ENCODE measurements around the gene JAM3.

JAM3 gene

DNA sequence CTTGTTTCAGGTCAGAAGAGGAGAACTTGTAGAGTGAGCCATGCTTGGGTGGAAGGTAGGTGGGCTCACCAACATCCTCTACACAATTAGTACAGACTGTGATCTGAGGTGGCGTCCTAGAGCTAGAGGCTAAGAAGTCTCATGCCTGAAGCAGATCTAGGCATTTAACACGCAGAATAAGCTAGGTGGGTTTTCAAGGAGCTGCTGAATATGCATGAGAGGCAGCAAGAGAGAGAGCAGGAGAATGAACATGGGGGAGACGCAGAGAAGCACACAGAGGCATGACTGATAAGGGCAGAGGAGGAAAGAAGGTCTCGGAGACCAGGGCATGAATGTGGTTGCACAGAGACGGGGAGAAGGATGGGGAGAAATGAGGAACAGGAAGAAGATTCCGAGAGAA is 36.8 kb upstream of the JAM3 start:
- no peaks in the 10 kb centered on the region for H3K36me3 ChIP-seq (ENCODE audit: insufficient read depth, low read length)
- no peak overlapping the region for H3K9ac ChIP-seq (ENCODE audit: low read depth, low read length)
- peaks cover 27% of the 10 kb centered on the region for H3K4me1 ChIP-seq (ENCODE audit: control insufficient read depth, insufficient read depth, low read length)
- H3K4me2 ChIP-seq (ENCODE audit: low read length): no peak overlapping the region
- H3K9me3 ChIP-seq (replicated peaks; ENCODE audit: low read length): no peaks in the 10 kb centered on the region
- no peak overlapping the region for H3K4me3 ChIP-seq (ENCODE audit: low read length)
- H3K27me3 ChIP-seq (ENCODE audit: control insufficient read depth, insufficient read depth, low read length): peaks cover 13% of the 10 kb centered on the region

DNA sequence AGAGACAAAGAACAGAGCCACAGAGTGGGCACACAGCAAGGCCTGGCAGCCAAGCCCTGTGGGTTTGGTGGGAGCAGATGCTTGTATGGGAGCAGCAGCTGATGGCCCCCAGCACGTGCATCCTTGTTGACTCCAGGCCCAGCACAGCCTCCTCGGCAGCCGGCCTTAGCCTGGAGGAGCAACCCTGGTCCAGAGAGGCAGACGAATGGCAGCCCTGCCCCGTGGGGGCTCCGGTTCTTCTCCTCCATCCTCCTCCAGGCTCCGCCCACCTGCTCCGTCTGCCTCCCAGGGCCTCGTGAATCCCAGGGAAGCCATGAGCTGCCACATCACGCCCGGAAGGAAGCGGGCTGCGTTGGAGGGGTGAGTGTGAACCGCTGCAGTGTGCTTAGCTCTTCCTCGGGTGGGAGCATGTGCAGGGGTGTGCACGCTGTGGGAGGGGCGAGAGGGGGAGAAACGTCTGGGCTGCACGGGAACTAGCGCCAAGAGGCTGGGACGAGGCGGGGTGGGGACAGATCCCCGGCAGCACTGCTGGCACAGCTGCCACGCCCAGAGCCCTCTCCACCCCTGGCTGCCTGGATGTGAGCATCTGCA is 36.3 kb upstream of the JAM3 start:
- Histone ChIP-seq H3K36me3 (ENCODE audit: insufficient read depth, low read length) (no peaks in the 10 kb centered on the region), H3K4me3 (ENCODE audit: low read length) (peak overlapping the region; percentile 37), H3K9me3 (replicated peaks; ENCODE audit: low read length) (no peaks in the 10 kb centered on the region), H3K4me1 (ENCODE audit: control insufficient read depth, insufficient read depth, low read length) (peaks cover 31% of the 10 kb centered on the region), H3K27me3 (ENCODE audit: control insufficient read depth, insufficient read depth, low read length) (peaks cover 13% of the 10 kb centered on the region), H3K4me2 (ENCODE audit: low read length) (peak overlapping the region; percentile 80), H3K9ac (ENCODE audit: low read depth, low read length) (no peak overlapping the region)

GRCh38 chr11:134033276-134033675 is 35.6 kb upstream of the JAM3 start:
- H3K4me2 ChIP-seq (ENCODE audit: low read length): peak overlapping the region; percentile 80
- no peak overlapping the region for H3K4me3 ChIP-seq (ENCODE audit: low read length)
- no peak overlapping the region for H3K9ac ChIP-seq (ENCODE audit: low read depth, low read length)
- H3K4me1 ChIP-seq (ENCODE audit: control insufficient read depth, insufficient read depth, low read length): peaks cover 37% of the 10 kb centered on the region
- peaks cover 12% of the 10 kb centered on the region for H3K27me3 ChIP-seq (ENCODE audit: control insufficient read depth, insufficient read depth, low read length)
- H3K36me3 ChIP-seq (ENCODE audit: insufficient read depth, low read length): no peaks in the 10 kb centered on the region
- no peaks in the 10 kb centered on the region for H3K9me3 ChIP-seq (replicated peaks; ENCODE audit: low read length)

DNA sequence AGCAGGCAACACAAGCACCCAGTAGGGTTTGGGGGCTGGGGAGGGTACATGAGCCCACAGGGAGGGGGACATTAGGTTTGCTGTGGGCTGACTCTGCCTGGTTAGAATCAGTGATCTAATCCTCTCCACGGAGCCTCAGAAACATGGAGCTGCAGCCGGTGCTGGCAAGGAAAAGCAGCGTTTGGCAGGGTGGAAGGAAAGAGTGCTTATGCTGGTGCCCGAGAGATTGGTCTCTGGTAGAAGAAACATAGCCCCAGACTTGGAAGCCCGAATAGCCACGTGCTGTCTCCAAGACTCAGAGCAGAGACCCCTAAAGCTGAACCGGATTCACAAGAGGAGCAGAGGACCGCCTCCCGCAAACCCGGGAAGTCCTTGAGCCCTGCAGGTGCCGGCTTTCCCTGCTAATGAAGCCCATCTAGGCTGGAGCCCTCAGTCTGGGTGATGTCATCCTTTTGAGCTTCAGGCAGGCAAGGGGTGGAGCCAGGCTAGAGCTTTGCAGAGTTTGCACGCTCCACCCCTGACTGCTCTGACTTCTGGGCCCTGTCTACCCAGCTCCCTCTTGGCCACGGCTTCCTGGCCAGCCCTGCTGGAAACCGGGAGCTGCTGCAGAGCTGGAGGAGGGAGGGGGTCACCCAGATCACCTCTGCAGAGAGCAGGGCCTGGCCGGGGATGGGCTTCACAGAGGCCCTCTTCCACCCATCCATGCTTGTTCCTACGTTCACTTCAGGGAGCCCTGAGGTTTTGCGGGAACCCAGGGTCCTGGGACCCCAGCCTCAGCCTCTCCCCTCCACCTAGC is 35.0 kb upstream of the JAM3 start:
- H3K9ac ChIP-seq (ENCODE audit: low read depth, low read length): no peak overlapping the region
- H3K4me2 ChIP-seq (ENCODE audit: low read length): peak overlapping the region; percentile 80
- no peaks in the 10 kb centered on the region for H3K9me3 ChIP-seq (replicated peaks; ENCODE audit: low read length)
- H3K4me1 ChIP-seq (ENCODE audit: control insufficient read depth, insufficient read depth, low read length): peaks cover 40% of the 10 kb centered on the region
- H3K4me3 ChIP-seq (ENCODE audit: low read length): peak overlapping the region; percentile 46
- H3K36me3 ChIP-seq (ENCODE audit: insufficient read depth, low read length): no peaks in the 10 kb centered on the region
- H3K27me3 ChIP-seq (ENCODE audit: control insufficient read depth, insufficient read depth, low read length): peaks cover 7% of the 10 kb centered on the region

- Histone ChIP-seq H3K9me3 (replicated peaks; ENCODE audit: low read length) (no peaks in the 10 kb centered on the region), H3K36me3 (ENCODE audit: insufficient read depth, low read length) (no peaks in the 10 kb centered on the region), H3K4me3 (ENCODE audit: low read length) (no peak overlapping the region), H3K4me2 (ENCODE audit: low read length) (peak overlapping the region; percentile 80), H3K4me1 (ENCODE audit: control insufficient read depth, insufficient read depth, low read length) (peaks cover 49% of the 10 kb centered on the region), H3K27me3 (ENCODE audit: control insufficient read depth, insufficient read depth, low read length) (peaks cover 8% of the 10 kb centered on the region), H3K9ac (ENCODE audit: low read depth, low read length) (no peak overlapping the region)
Observed at GRCh38 chr11:134034496-134035381, 34.1 kb upstream of the JAM3 start.

DNA sequence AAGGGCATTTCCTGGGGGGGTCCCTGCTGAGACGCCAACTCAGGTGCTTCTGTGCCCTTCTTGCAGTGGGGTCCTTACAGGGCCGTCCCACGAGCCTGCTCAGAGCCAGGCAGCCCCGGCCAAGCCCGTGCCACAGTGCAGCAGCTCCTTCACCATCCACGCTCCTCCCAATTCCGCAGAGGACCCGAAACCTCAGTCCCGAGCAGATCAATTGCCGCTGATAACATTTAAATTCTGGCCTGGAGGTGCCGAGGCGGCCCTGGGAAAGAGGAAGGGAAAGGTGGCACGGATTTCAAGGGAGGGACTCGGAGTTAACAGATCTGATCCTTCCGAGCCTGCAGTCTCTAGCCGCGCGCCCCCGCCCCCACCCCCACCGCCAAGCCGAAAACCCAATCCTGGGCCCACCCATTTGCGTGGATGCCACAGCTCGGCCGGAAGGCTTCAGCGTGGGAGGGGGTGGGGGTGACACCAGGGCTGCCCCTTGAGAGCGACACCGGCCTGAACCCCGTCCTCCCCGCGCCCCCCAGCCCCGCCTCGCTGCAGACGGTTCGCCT is 32.3 kb upstream of the JAM3 start:
- peaks cover 51% of the 10 kb centered on the region for H3K4me1 ChIP-seq (ENCODE audit: control insufficient read depth, insufficient read depth, low read length)
- peak overlapping the region; percentile 70 for H3K4me3 ChIP-seq (ENCODE audit: low read length)
- peak overlapping the region; percentile 74 for H3K9ac ChIP-seq (ENCODE audit: low read depth, low read length)
- no peaks in the 10 kb centered on the region for H3K9me3 ChIP-seq (replicated peaks; ENCODE audit: low read length)
- H3K36me3 ChIP-seq (ENCODE audit: insufficient read depth, low read length): no peaks in the 10 kb centered on the region
- H3K4me2 ChIP-seq (ENCODE audit: low read length): peak overlapping the region; percentile 92
- peaks cover 8% of the 10 kb centered on the region for H3K27me3 ChIP-seq (ENCODE audit: control insufficient read depth, insufficient read depth, low read length)

- Histone ChIP-seq H3K4me2 (ENCODE audit: low read length) (peak overlapping the region; percentile 92), H3K9ac (ENCODE audit: low read depth, low read length) (peak overlapping the region; percentile 74), H3K4me3 (ENCODE audit: low read length) (peak overlapping the region; percentile 70), H3K36me3 (ENCODE audit: insufficient read depth, low read length) (no peaks in the 10 kb centered on the region), H3K27me3 (ENCODE audit: control insufficient read depth, insufficient read depth, low read length) (peaks cover 3% of the 10 kb centered on the region), H3K9me3 (replicated peaks; ENCODE audit: low read length) (no peaks in the 10 kb centered on the region), H3K4me1 (ENCODE audit: control insufficient read depth, insufficient read depth, low read length) (peaks cover 50% of the 10 kb centered on the region)
Observed at GRCh38 chr11:134037046-134037908, 31.6 kb upstream of the JAM3 start.

DNA sequence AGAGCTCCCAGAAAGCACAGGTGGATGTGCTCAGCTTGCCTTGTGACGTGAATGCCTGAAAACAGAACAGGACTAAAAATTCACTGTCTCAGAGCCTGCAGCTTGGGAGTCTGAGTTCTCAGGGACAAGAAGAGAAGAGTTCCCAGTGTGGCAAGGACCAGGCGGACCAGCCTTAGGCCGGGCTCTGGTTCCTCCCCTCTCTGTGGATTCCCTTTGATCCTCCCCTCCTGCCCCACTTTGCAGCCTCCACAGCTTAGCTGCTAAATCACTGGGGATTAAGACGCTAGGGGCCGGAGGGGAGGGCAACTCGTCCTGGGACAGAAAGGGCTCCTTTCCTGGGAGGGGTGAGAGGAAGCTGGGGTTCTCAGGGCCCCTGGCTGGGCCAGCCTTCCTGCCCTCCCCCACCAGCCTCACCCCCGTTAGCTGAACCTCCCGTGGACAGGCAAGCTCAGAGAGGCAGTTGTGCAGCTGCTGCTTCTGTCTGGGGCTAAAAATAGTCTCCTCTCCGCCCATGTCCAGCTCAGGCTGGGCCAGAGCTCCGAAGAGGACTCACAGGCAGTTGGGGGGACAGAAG is 29.9 kb upstream of the JAM3 start:
- no peaks in the 10 kb centered on the region for H3K36me3 ChIP-seq (ENCODE audit: insufficient read depth, low read length)
- H3K4me1 ChIP-seq (ENCODE audit: control insufficient read depth, insufficient read depth, low read length): peaks cover 32% of the 10 kb centered on the region
- H3K27me3 ChIP-seq (ENCODE audit: control insufficient read depth, insufficient read depth, low read length): peaks cover 3% of the 10 kb centered on the region
- no peaks in the 10 kb centered on the region for H3K9me3 ChIP-seq (replicated peaks; ENCODE audit: low read length)
- H3K4me3 ChIP-seq (ENCODE audit: low read length): peak overlapping the region; percentile 27
- H3K9ac ChIP-seq (ENCODE audit: low read depth, low read length): peak overlapping the region; percentile 34
- H3K4me2 ChIP-seq (ENCODE audit: low read length): peak overlapping the region; percentile 58

DNA sequence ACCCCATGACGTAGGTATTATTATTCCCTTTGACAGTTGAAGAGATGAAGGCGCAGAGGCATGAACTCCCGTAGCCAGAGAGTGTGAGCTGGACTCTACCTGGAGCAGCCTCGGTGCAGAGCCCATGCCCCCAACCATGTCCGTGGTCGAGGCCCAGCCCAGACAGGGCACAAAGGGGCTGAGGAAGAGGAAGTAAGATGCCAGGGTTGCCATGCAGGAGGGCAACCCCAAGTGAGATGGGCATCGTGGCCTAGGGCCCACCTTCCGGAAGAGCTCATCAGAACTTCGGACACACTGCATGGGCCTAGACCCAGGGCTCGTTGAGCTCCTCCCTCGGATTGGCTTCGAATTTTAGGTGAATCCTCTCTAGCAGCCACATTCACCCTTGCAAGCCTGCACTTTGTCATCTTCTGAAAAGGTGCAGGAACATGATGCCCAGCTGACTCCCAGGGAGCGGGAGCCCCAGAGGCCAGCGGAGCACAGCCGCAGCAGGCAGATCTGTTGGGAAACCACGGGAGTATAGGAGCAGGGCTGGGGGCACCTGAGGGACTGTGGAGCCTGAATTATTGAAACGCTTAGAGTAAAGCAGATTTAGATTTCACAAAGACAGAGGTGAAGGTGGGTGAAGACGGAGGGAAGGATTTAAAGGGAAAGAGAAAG is 29.0 kb upstream of the JAM3 start:
- H3K4me2 ChIP-seq (ENCODE audit: low read length): peak overlapping the region; percentile 58
- H3K9me3 ChIP-seq (replicated peaks; ENCODE audit: low read length): no peaks in the 10 kb centered on the region
- H3K4me1 ChIP-seq (ENCODE audit: control insufficient read depth, insufficient read depth, low read length): peaks cover 24% of the 10 kb centered on the region
- H3K4me3 ChIP-seq (ENCODE audit: low read length): no peak overlapping the region
- H3K27me3 ChIP-seq (ENCODE audit: control insufficient read depth, insufficient read depth, low read length): peaks cover 3% of the 10 kb centered on the region
- no peaks in the 10 kb centered on the region for H3K36me3 ChIP-seq (ENCODE audit: insufficient read depth, low read length)
- H3K9ac ChIP-seq (ENCODE audit: low read depth, low read length): peak overlapping the region; percentile 34
